ENCODE data around the gene LSAMP. TPM values are rescaled to one million over a fixed set of nuclear protein-coding genes. Genes with fewer than 3 reads are reported as not detected.

LSAMP gene
- total RNA-seq, 1 donor from 2014 or later, result 18.0 TPM

GRCh38 chr3:116032176-116032575 lies 413.1 kb downstream of the LSAMP start:
- Histone ChIP-seq H3K79me2 (ENCODE audit: low read depth) (no peaks in the 10 kb centered on the region), H3K9ac (no peak overlapping the region), H4K20me1 (ENCODE audit: low read depth) (no peaks in the 10 kb centered on the region), H3K9me3 (ENCODE audit: low read depth) (no peaks in the 10 kb centered on the region), H3K4me3 (no peak overlapping the region), H3K4me2 (no peak overlapping the region), H3K36me3 (no peaks in the 10 kb centered on the region), H3F3A (ENCODE audit: low read depth) (no peaks in the 10 kb centered on the region), H3K27me3 (no peaks in the 10 kb centered on the region), H2AFZ (replicated peaks) (no peak overlapping the region), H3K27ac (no peak overlapping the region), H3K4me1 (peaks cover 7% of the 10 kb centered on the region)
- TF ChIP-seq CTCF (IDR thresholded peaks at IDR 0.05) (no peak), EZH2phosphoT487 (IDR thresholded peaks at IDR 0.05) (no peak), EZH2 (IDR thresholded peaks at IDR 0.05) (no peak)
- Mint-ChIP-seq H3K36me3 (no peaks in the 10 kb centered on the region), H3K9me3 (no peaks in the 10 kb centered on the region), H3K4me3 (no peak overlapping the region), H3K27ac (no peak overlapping the region), H3K27me3 (ENCODE audit: insufficient read depth, low read depth) (no peaks in the 10 kb centered on the region), H3K4me1 (peaks cover 49% of the 10 kb centered on the region)
- no peak for DNase-seq (ENCODE audit: low spot score)

- no peak for DNase-seq (ENCODE audit: low spot score)
- H3F3A ChIP-seq (ENCODE audit: low read depth), result no peaks in the 10 kb centered on the region
- H3K4me3 ChIP-seq, result no peak overlapping the region
- no peaks in the 10 kb centered on the region for H4K20me1 ChIP-seq (ENCODE audit: low read depth)
- no peak overlapping the region for H3K4me2 ChIP-seq
- Mint-ChIP-seq H3K27ac (no peak overlapping the region), H3K4me1 (peaks cover 43% of the 10 kb centered on the region), H3K36me3 (no peaks in the 10 kb centered on the region), H3K27me3 (ENCODE audit: insufficient read depth, low read depth) (no peaks in the 10 kb centered on the region), H3K4me3 (no peak overlapping the region), H3K9me3 (no peaks in the 10 kb centered on the region)
- peaks cover 7% of the 10 kb centered on the region for H3K4me1 ChIP-seq
- no peak overlapping the region for H2AFZ ChIP-seq (replicated peaks)
- no peak for TF ChIP-seq EZH2phosphoT487 (IDR thresholded peaks at IDR 0.05)
- no peak for TF ChIP-seq EZH2 (IDR thresholded peaks at IDR 0.05)
- no peak for TF ChIP-seq CTCF (IDR thresholded peaks at IDR 0.05)
- H3K27ac ChIP-seq, result no peak overlapping the region
- no peaks in the 10 kb centered on the region for H3K79me2 ChIP-seq (ENCODE audit: low read depth)
- no peaks in the 10 kb centered on the region for H3K27me3 ChIP-seq
- no peaks in the 10 kb centered on the region for H3K9me3 ChIP-seq (ENCODE audit: low read depth)
- H3K36me3 ChIP-seq, result no peaks in the 10 kb centered on the region
- no peak overlapping the region for H3K9ac ChIP-seq
Measured at GRCh38 chr3:116030131-116030850, 415.0 kb downstream of the LSAMP start.

GRCh38 chr3:116029266-116029665 lies 416.0 kb downstream of the LSAMP start:
- Histone ChIP-seq H3K27me3 (no peaks in the 10 kb centered on the region), H3K4me3 (no peak overlapping the region), H2AFZ (replicated peaks) (no peak overlapping the region), H3K4me1 (peaks cover 7% of the 10 kb centered on the region), H3F3A (ENCODE audit: low read depth) (no peaks in the 10 kb centered on the region), H3K4me2 (no peak overlapping the region), H3K27ac (no peak overlapping the region), H3K9ac (no peak overlapping the region), H3K36me3 (no peaks in the 10 kb centered on the region), H3K9me3 (ENCODE audit: low read depth) (no peaks in the 10 kb centered on the region), H3K79me2 (ENCODE audit: low read depth) (no peaks in the 10 kb centered on the region), H4K20me1 (ENCODE audit: low read depth) (no peaks in the 10 kb centered on the region)
- Mint-ChIP-seq H3K36me3 (no peaks in the 10 kb centered on the region), H3K27ac (no peak overlapping the region), H3K4me3 (no peak overlapping the region), H3K9me3 (no peaks in the 10 kb centered on the region), H3K4me1 (peaks cover 34% of the 10 kb centered on the region), H3K27me3 (ENCODE audit: insufficient read depth, low read depth) (no peaks in the 10 kb centered on the region)
- TF ChIP-seq EZH2phosphoT487 (IDR thresholded peaks at IDR 0.05), result no peak
- no peak for TF ChIP-seq CTCF (IDR thresholded peaks at IDR 0.05)
- no peak for TF ChIP-seq EZH2 (IDR thresholded peaks at IDR 0.05)
- DNase-seq (ENCODE audit: low spot score), result no peak

Measured in neural progenitor cell (in vitro differentiated cells).